Transverse colon (tissue), 4 donors: ENCODE results near the gene ROCK2. TPM values are rescaled to one million over a fixed set of nuclear protein-coding genes. Genes with fewer than 3 reads are reported as not detected.

Source experiments
- DNase-seq: peaks from one replicate; pipeline ENCODE4 v3.0.0-alpha.2; 2019
- H3K27ac ChIP-seq, 4 donors: fragments of 200-600 bp; sonication (generic); 2 replicates each; pipeline ENCODE4 v1.5.1; 2016 to 2018; ENCODE audit warnings: inconsistent platforms in 4 of 4
- H3K27me3 ChIP-seq: fragments of 200-600 bp; sonication (generic); 2 replicates; pipeline ENCODE4 v1.5.1; 2017; ENCODE audit warnings: inconsistent platforms
- H3K36me3 ChIP-seq, 4 donors: fragments of 200-600 bp; sonication (generic); 2 replicates each; pipeline ENCODE4 v1.5.1; 2017 to 2019; ENCODE audit warnings: inconsistent platforms in 4 of 4
- H3K4me1 ChIP-seq, 4 donors: fragments of 200-600 bp; sonication (generic); 2 replicates each; pipeline ENCODE4 v1.5.1; 2017 to 2020; ENCODE audit warnings: inconsistent platforms in 4 of 4
- H3K4me3 ChIP-seq, 4 donors: fragments of 200-600 bp; sonication (generic); 1 replicate in 1 of 4; 2 replicates in 3 of 4; pipeline versions ENCODE4 v1.5.1 to v1.6.1; 2017 to 2019; ENCODE audit warnings: inconsistent platforms in 4 of 4
- H3K9me3 ChIP-seq, 2 donors: fragments of 200-600 bp; sonication (generic); 2 replicates each; pipeline ENCODE4 v1.5.1; 2017 to 2019; ENCODE audit warnings: inconsistent platforms in 2 of 2
- EP300 ChIP-seq: sonication (generic); formaldehyde crosslinking; IDR thresholded peaks from one replicate; pipeline ENCODE4 v1.6.1; 2017; ENCODE audit warnings: antibody characterized with exemption, low read depth
- POLR2A ChIP-seq: fragments of 450-650 bp; IDR thresholded peaks from one replicate; pipeline ENCODE4 v1.6.1; 2016; ENCODE audit warnings: antibody characterized with exemption, mild to moderate bottlenecking, moderate library complexity
- POLR2AphosphoS5 ChIP-seq, 3 donors: sonication (generic); formaldehyde crosslinking; IDR thresholded peaks; one replicate each; pipeline ENCODE4 v1.6.1; 2016; ENCODE audit warnings: antibody characterized with exemption in 3 of 3
- WGBS, 2 donors: methylation state at CpG; one replicate each; pipeline ENCODE4 v1.1.5; 2018; ENCODE audit warnings: low coverage in 1 of 2; 5-methylcytosine and 5-hydroxymethylcytosine counted together
- in situ Hi-C, 4 donors: fragments of 200-750 bp; cut with MboI; loops; one replicate each; pipeline versions ENCODE4 v1.15.0 to v1.15.1; 2017; ENCODE audit warnings: low sequenced_read_pairs in 3 of 4, low pct_ligation_motif_present in 1 of 4, low pct_unique_long_range_greater_than_20kb in 1 of 4
- intact Hi-C: fragments of 100-400 bp; cut with DNase I; formaldehyde crosslinking; loops from one replicate; pipeline ENCODE4 v1.15.1; 2023; ENCODE audit warnings: low total_unique reads
- total RNA-seq, 4 donors: library from RNA; depleted of rRNA; stranded (reverse); fragments of >200 nt; gene quantifications; one replicate each; pipeline ENCODE4 v1.1.0, GENCODE V29; 2016
- TF ChIP-seq, protein P1 (sequence below), 5 experiments: fragments of 200-600 bp in 3 of 5; fragments of 450-650 bp in 2 of 5; sonication (generic) in 3 of 5; IDR thresholded peaks; 1 replicate in 2 of 5; 2 replicates in 3 of 5; pipeline ENCODE4 v1.5.1; 2016 to 2017; ENCODE audit warnings: antibody characterized with exemption in 5 of 5, inconsistent platforms in 3 of 5, mild to moderate bottlenecking in 2 of 5, moderate library complexity in 1 of 5

ROCK2 gene
- total RNA-seq, 4 donors from 2014 or later, result 53.9 to 93.0 (median 74.7) TPM

DNA sequence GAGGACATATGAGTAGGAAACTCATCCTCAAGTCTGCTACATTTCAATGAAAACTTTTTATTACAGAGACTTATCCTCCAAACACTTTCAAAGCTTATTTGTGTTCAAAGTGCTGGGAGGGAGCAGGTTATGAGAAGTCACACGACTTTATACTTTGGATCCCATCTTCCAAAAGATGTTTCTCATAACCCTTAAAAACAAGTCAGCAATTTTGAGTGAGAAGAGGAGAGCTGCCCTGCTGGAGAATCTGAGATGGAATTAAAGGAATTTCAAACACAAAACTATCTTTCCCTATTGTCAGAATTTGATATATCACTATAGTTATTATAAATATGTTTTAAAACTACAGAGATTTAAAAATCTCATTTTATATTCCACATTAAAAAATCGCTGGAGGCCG lies 45.8 kb downstream of the ROCK2 start:
- intact Hi-C loops, result no loop called here
- Histone ChIP-seq H3K4me3 (no peak overlapping the region), H3K9me3 (no peaks in the 10 kb centered on the region), H3K36me3 (no peaks in the 10 kb centered on the region), H3K27ac (no peak overlapping the region), H3K4me1 (peaks cover 0 to 13% (median 0%) of the 10 kb centered on the region in 4 donors), H3K27me3 (no peaks in the 10 kb centered on the region)
- TF ChIP-seq, protein P1, sequence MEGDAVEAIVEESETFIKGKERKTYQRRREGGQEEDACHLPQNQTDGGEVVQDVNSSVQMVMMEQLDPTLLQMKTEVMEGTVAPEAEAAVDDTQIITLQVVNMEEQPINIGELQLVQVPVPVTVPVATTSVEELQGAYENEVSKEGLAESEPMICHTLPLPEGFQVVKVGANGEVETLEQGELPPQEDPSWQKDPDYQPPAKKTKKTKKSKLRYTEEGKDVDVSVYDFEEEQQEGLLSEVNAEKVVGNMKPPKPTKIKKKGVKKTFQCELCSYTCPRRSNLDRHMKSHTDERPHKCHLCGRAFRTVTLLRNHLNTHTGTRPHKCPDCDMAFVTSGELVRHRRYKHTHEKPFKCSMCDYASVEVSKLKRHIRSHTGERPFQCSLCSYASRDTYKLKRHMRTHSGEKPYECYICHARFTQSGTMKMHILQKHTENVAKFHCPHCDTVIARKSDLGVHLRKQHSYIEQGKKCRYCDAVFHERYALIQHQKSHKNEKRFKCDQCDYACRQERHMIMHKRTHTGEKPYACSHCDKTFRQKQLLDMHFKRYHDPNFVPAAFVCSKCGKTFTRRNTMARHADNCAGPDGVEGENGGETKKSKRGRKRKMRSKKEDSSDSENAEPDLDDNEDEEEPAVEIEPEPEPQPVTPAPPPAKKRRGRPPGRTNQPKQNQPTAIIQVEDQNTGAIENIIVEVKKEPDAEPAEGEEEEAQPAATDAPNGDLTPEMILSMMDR (IDR thresholded peaks at IDR 0.05), result no peak
- TF ChIP-seq POLR2AphosphoS5 (IDR thresholded peaks at IDR 0.05) (no peak), POLR2A (no peak), EP300 (no peak)
- DNase-seq, result no peak
- in situ Hi-C loops, result no loop called here
- 48 to 61% methylated on average over 3 of the region's 3 CpGs for WGBS, 2 donors

- H3K4me3 ChIP-seq, result no peak overlapping the region
- H3K9me3 ChIP-seq, result no peaks in the 10 kb centered on the region
- peaks cover 0 to 23% (median 6%) of the 10 kb centered on the region in 4 donors for H3K4me1 ChIP-seq
- no peaks in the 10 kb centered on the region for H3K27me3 ChIP-seq
- intact Hi-C loops (no loop called here), in situ Hi-C loops (no loop called here)
- H3K36me3 ChIP-seq, result no peaks in the 10 kb centered on the region
- WGBS, 2 donors, result 77 to 89% methylated on average over 2 of the region's 2 CpGs
- TF ChIP-seq EP300 (no peak), POLR2AphosphoS5 (IDR thresholded peaks at IDR 0.05) (no peak), POLR2A (no peak)
- TF ChIP-seq, protein P1 (IDR thresholded peaks at IDR 0.05), result no peak
- DNase-seq, result no peak
- H3K27ac ChIP-seq, result no peak overlapping the region
These were observed 48.0 kb downstream of the ROCK2 start for GRCh38 chr2:11296401-11296800.

- H3K4me3 ChIP-seq, result no peak overlapping the region
- TF ChIP-seq EP300 (no peak), POLR2A (no peak), POLR2AphosphoS5 (IDR thresholded peaks at IDR 0.05) (no peak)
- TF ChIP-seq, protein P1 (IDR thresholded peaks at IDR 0.05), result no peak
- no peaks in the 10 kb centered on the region for H3K27me3 ChIP-seq
- in situ Hi-C loops, result no loop called here
- H3K4me1 ChIP-seq, result peaks cover 0 to 45% (median 8%) of the 10 kb centered on the region in 4 donors
- no peaks in the 10 kb centered on the region for H3K9me3 ChIP-seq
- no peak overlapping the region for H3K27ac ChIP-seq
- no peaks in the 10 kb centered on the region for H3K36me3 ChIP-seq
- DNase-seq, result no peak
- WGBS, 2 donors, result 69 to 79% methylated on average over 3 of the region's 3 CpGs
- intact Hi-C loops, result no loop called here
These were observed 51.8 kb downstream of the ROCK2 start for GRCh38 chr2:11292464-11293255.

DNA sequence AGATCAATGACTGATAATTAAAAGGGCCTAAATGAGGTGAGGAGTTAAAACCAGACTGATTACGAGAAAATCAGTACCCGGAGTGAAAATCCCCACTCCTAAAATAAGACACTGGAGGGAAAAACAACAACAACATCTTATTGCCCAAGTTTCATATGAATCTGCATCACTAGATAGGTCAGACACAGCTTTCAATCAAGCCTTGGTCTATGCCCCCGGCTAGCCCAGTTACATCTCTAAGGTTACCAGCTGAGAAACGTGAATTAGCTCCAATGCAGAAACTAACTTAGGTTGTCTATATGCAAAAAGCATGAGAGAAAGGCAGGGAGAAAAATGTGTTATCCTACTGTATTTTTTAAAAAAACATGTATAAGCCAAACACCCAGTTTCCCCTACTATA lies 53.7 kb downstream of the ROCK2 start:
- Histone ChIP-seq H3K9me3 (no peaks in the 10 kb centered on the region), H3K36me3 (peaks cover 0 to 4% (median 0%) of the 10 kb centered on the region in 4 donors), H3K4me1 (peaks cover 0 to 43% (median 11%) of the 10 kb centered on the region in 4 donors), H3K27me3 (no peaks in the 10 kb centered on the region), H3K27ac (no peak overlapping the region), H3K4me3 (no peak overlapping the region)
- in situ Hi-C loops (no loop called here), intact Hi-C loops (no loop called here)
- TF ChIP-seq, protein P1 (IDR thresholded peaks at IDR 0.05), result no peak
- TF ChIP-seq POLR2A (no peak), EP300 (no peak), POLR2AphosphoS5 (IDR thresholded peaks at IDR 0.05) (no peak)
- WGBS, 2 donors, result 70 to 86% methylated on average over 2 to 4 of the region's 4 CpGs
- no peak for DNase-seq
